ENCODE measurements around the gene NTSR1. TPM values are rescaled to one million over a fixed set of nuclear protein-coding genes. Genes with fewer than 3 reads are reported as not detected.
"Not testable (repeated sequence)": the region's sequence is repeated elsewhere in the genome, so short reads cannot be mapped to it uniquely, and the experiment has no call there.

The NTSR1 gene
- total and polyA plus RNA-seq, 2 donors = 0.05 to 0.34 TPM

- 87% methylated on average over 30 of the region's 30 CpGs for WGBS
- no peaks in the 10 kb centered on the region for H3K4me1 ChIP-seq (ENCODE audit: insufficient read depth)
Measured at GRCh38 chr20:62682912-62683517, 25.6 kb upstream of the NTSR1 start.

GRCh38 chr20:62683660-62684322 lies 24.8 kb upstream of the NTSR1 start:
- not testable (repeated sequence) for H3K4me3 ChIP-seq (ENCODE audit: low read depth, low read length); H3K4me1 ChIP-seq (ENCODE audit: insufficient read depth); H3K36me3 ChIP-seq (ENCODE audit: insufficient read depth); DNase-seq (ENCODE audit: extremely low spot score); H3K27ac ChIP-seq (ENCODE audit: low read depth)
- WGBS = 96% methylated on average over 40 of the region's 52 CpGs

More at GRCh38 chr20:62682912-62683517, 25.6 kb upstream of the NTSR1 start:
- Histone ChIP-seq H3K4me3 (ENCODE audit: low read depth, low read length) (no peak overlapping the region), H3K36me3 (ENCODE audit: insufficient read depth) (no peaks in the 10 kb centered on the region), H3K27ac (ENCODE audit: low read depth) (no peak overlapping the region)
- no peak for DNase-seq (ENCODE audit: extremely low spot score)

- Histone ChIP-seq H3K36me3 (ENCODE audit: insufficient read depth) (no peaks in the 10 kb centered on the region), H3K4me3 (ENCODE audit: low read depth, low read length) (no peak overlapping the region), H3K27ac (ENCODE audit: low read depth) (no peak overlapping the region), H3K4me1 (ENCODE audit: insufficient read depth) (no peaks in the 10 kb centered on the region)
- no peak for DNase-seq (ENCODE audit: extremely low spot score)
- 65% methylated on average over 12 of the region's 12 CpGs for WGBS
Measured at GRCh38 chr20:62684981-62685380, 23.7 kb upstream of the NTSR1 start.

- 36% methylated on average over 27 of the region's 27 CpGs for WGBS
- H3K36me3 ChIP-seq (ENCODE audit: insufficient read depth) = no peaks in the 10 kb centered on the region
- DNase-seq (ENCODE audit: extremely low spot score) = no peak
- no peak overlapping the region for H3K4me3 ChIP-seq (ENCODE audit: low read depth, low read length)
- no peak overlapping the region for H3K27ac ChIP-seq (ENCODE audit: low read depth)
- H3K4me1 ChIP-seq (ENCODE audit: insufficient read depth) = no peaks in the 10 kb centered on the region
Measured at GRCh38 chr20:62685781-62686555, 22.7 kb upstream of the NTSR1 start.

GRCh38 chr20:62686869-62687830 lies 21.5 kb upstream of the NTSR1 start:
- H3K27ac ChIP-seq (ENCODE audit: low read depth) = no peak overlapping the region
- WGBS = 93% methylated on average over 37 of the region's 37 CpGs
- H3K4me3 ChIP-seq (ENCODE audit: low read depth, low read length) = no peak overlapping the region
- H3K36me3 ChIP-seq (ENCODE audit: insufficient read depth) = no peaks in the 10 kb centered on the region
- no peak for DNase-seq (ENCODE audit: extremely low spot score)
- H3K4me1 ChIP-seq (ENCODE audit: insufficient read depth) = no peaks in the 10 kb centered on the region

GRCh38 chr20:62688083-62688482 lies 20.6 kb upstream of the NTSR1 start:
- no peak for DNase-seq (ENCODE audit: extremely low spot score)
- Histone ChIP-seq H3K27ac (ENCODE audit: low read depth) (no peak overlapping the region), H3K4me1 (ENCODE audit: insufficient read depth) (no peaks in the 10 kb centered on the region), H3K36me3 (ENCODE audit: insufficient read depth) (no peaks in the 10 kb centered on the region), H3K4me3 (ENCODE audit: low read depth, low read length) (no peak overlapping the region)
- 96% methylated on average over 11 of the region's 11 CpGs for WGBS

GRCh38 chr20:62688855-62689460 lies 19.7 kb upstream of the NTSR1 start:
- 78% methylated on average over 29 of the region's 29 CpGs for WGBS
- no peak overlapping the region for H3K4me3 ChIP-seq (ENCODE audit: low read depth, low read length)
- no peaks in the 10 kb centered on the region for H3K4me1 ChIP-seq (ENCODE audit: insufficient read depth)
- no peak for DNase-seq (ENCODE audit: extremely low spot score)
- no peak overlapping the region for H3K27ac ChIP-seq (ENCODE audit: low read depth)
- H3K36me3 ChIP-seq (ENCODE audit: insufficient read depth) = no peaks in the 10 kb centered on the region

GRCh38 chr20:62689861-62690260 lies 18.8 kb upstream of the NTSR1 start:
- 85% methylated on average over 17 of the region's 17 CpGs for WGBS
- Histone ChIP-seq H3K27ac (ENCODE audit: low read depth) (no peak overlapping the region), H3K36me3 (ENCODE audit: insufficient read depth) (no peaks in the 10 kb centered on the region), H3K4me3 (ENCODE audit: low read depth, low read length) (no peak overlapping the region), H3K4me1 (ENCODE audit: insufficient read depth) (no peaks in the 10 kb centered on the region)
- DNase-seq (ENCODE audit: extremely low spot score) = no peak

GRCh38 chr20:62690261-62690820 lies 18.3 kb upstream of the NTSR1 start:
- Histone ChIP-seq H3K36me3 (ENCODE audit: insufficient read depth) (no peaks in the 10 kb centered on the region), H3K27ac (ENCODE audit: low read depth) (no peak overlapping the region), H3K4me3 (ENCODE audit: low read depth, low read length) (no peak overlapping the region), H3K4me1 (ENCODE audit: insufficient read depth) (no peaks in the 10 kb centered on the region)
- DNase-seq (ENCODE audit: extremely low spot score) = no peak
- 89% methylated on average over 17 of the region's 17 CpGs for WGBS

GRCh38 chr20:62691487-62691886 lies 17.1 kb upstream of the NTSR1 start:
- no peak overlapping the region for H3K27ac ChIP-seq (ENCODE audit: low read depth)

GRCh38 chr20:62692176-62692575 lies 16.5 kb upstream of the NTSR1 start:
- WGBS = 76% methylated on average over 8 of the region's 8 CpGs

More at GRCh38 chr20:62691487-62691886, 17.1 kb upstream of the NTSR1 start:
- Histone ChIP-seq H3K4me1 (ENCODE audit: insufficient read depth) (no peaks in the 10 kb centered on the region), H3K4me3 (ENCODE audit: low read depth, low read length) (no peak overlapping the region), H3K36me3 (ENCODE audit: insufficient read depth) (no peaks in the 10 kb centered on the region)
- whole genome bisulfite sequencing = 78% methylated on average over 15 of the region's 15 CpGs
- DNase-seq (ENCODE audit: extremely low spot score) = no peak

GRCh38 chr20:62692801-62693523 lies 15.7 kb upstream of the NTSR1 start:
- H3K36me3 ChIP-seq (ENCODE audit: insufficient read depth) = no peaks in the 10 kb centered on the region
- DNase-seq (ENCODE audit: extremely low spot score) = no peak
- H3K27ac ChIP-seq (ENCODE audit: low read depth) = no peak overlapping the region
- H3K4me3 ChIP-seq (ENCODE audit: low read depth, low read length) = no peak overlapping the region
- WGBS = 79% methylated on average over 22 of the region's 22 CpGs
- H3K4me1 ChIP-seq (ENCODE audit: insufficient read depth) = no peaks in the 10 kb centered on the region

More at GRCh38 chr20:62692176-62692575, 16.5 kb upstream of the NTSR1 start:
- DNase-seq (ENCODE audit: extremely low spot score) = no peak
- Histone ChIP-seq H3K4me1 (ENCODE audit: insufficient read depth) (no peaks in the 10 kb centered on the region), H3K27ac (ENCODE audit: low read depth) (no peak overlapping the region), H3K4me3 (ENCODE audit: low read depth, low read length) (no peak overlapping the region), H3K36me3 (ENCODE audit: insufficient read depth) (no peaks in the 10 kb centered on the region)
